Nucleus accumbens (tissue), 56 donors: Measurements from ENCODE around the gene ST6GALNAC5.
"Not testable (repeated sequence)": the region's sequence is repeated elsewhere in the genome, so short reads cannot be mapped to it uniquely, and the experiment has no call there.

ENCODE experiments used
- DNase-seq, 56 donors: peaks; one replicate each; lab custom pipeline; 2025; lab: John Stamatoyannopoulos, UW

ST6GALNAC5 gene

GRCh38 chr1:76929136-76929535 lies 61.9 kb downstream of the ST6GALNAC5 start:
- DNase-seq = no peak

GRCh38 chr1:76933847-76934815 lies 66.9 kb downstream of the ST6GALNAC5 start:
- no peak for DNase-seq

GRCh38 chr1:76938304-76938703 lies 71.0 kb downstream of the ST6GALNAC5 start:
- DNase-seq = no peak

GRCh38 chr1:76939050-76939816 lies 72.0 kb downstream of the ST6GALNAC5 start:
- DNase-seq = no peak

GRCh38 chr1:76939817-76940216 lies 72.5 kb downstream of the ST6GALNAC5 start:
- no peak for DNase-seq

GRCh38 chr1:76940571-76941335 lies 73.5 kb downstream of the ST6GALNAC5 start:
- no peak for DNase-seq

- DNase-seq = no peak
Observed at GRCh38 chr1:76942549-76942948, 75.3 kb downstream of the ST6GALNAC5 start.

GRCh38 chr1:76944942-76945341 lies 77.7 kb downstream of the ST6GALNAC5 start:
- no peak for DNase-seq

- DNase-seq = no peak
Observed at GRCh38 chr1:76948846-76949245, 81.6 kb downstream of the ST6GALNAC5 start.

GRCh38 chr1:76949503-76949902 lies 82.2 kb downstream of the ST6GALNAC5 start:
- DNase-seq = no peak

- DNase-seq = no peak
Observed at GRCh38 chr1:76950306-76950705, 83.0 kb downstream of the ST6GALNAC5 start.

GRCh38 chr1:76951153-76951552 lies 83.9 kb downstream of the ST6GALNAC5 start:
- no peak for DNase-seq

- DNase-seq = no peak
Observed at GRCh38 chr1:76955652-76956051, 88.4 kb downstream of the ST6GALNAC5 start.

GRCh38 chr1:76957961-76958360 lies 90.7 kb downstream of the ST6GALNAC5 start:
- DNase-seq = no peak

GRCh38 chr1:76958828-76959227 lies 91.5 kb downstream of the ST6GALNAC5 start:
- DNase-seq = no peak

- no peak for DNase-seq
Observed at GRCh38 chr1:76959556-76959955, 92.3 kb downstream of the ST6GALNAC5 start.

- no peak for DNase-seq
Observed at GRCh38 chr1:76961181-76961819, 94.0 kb downstream of the ST6GALNAC5 start.

GRCh38 chr1:76961820-76962207 lies 94.5 kb downstream of the ST6GALNAC5 start:
- no peak for DNase-seq

- DNase-seq = not testable (repeated sequence)
Observed at GRCh38 chr1:76981267-76981666, 114.0 kb downstream of the ST6GALNAC5 start.

- no peak for DNase-seq
Observed at GRCh38 chr1:76989976-76990375, 122.7 kb downstream of the ST6GALNAC5 start.
